NB4 (cell line): Measurements from ENCODE around the gene MICAL3.

Experiments
- DNase-seq: peaks from one replicate; pipeline ENCODE4 v3.0.0; 2010; ENCODE audit warnings: low read depth
- H3K4me3 ChIP-seq: one replicate; pipeline ENCODE4 v1.5.1; 2011; ENCODE audit warnings: mild to moderate bottlenecking, low read depth, low read length, moderate library complexity
- MYC ChIP-seq: IDR thresholded peaks from 2 replicates; pipeline ENCODE4 v1.6.1; 2011; ENCODE audit warnings: low read depth, low read length
- POLR2A ChIP-seq: IDR thresholded peaks from 2 replicates; pipeline ENCODE4 v1.6.1; 2011; ENCODE audit warnings: mild to moderate bottlenecking; ENCODE audit not compliant: insufficient read length; ENCODE audit errors: extremely low read depth
- TF ChIP-seq, protein P1 (sequence below): IDR thresholded peaks from one replicate; pipeline ENCODE4 v1.5.1; 2012; ENCODE audit warnings: low read depth, low read length
- TF ChIP-seq, protein P2 (sequence below): IDR thresholded peaks from 2 replicates; pipeline ENCODE4 v1.6.1; 2011; ENCODE audit warnings: low read depth, low read length

MICAL3 gene

DNA sequence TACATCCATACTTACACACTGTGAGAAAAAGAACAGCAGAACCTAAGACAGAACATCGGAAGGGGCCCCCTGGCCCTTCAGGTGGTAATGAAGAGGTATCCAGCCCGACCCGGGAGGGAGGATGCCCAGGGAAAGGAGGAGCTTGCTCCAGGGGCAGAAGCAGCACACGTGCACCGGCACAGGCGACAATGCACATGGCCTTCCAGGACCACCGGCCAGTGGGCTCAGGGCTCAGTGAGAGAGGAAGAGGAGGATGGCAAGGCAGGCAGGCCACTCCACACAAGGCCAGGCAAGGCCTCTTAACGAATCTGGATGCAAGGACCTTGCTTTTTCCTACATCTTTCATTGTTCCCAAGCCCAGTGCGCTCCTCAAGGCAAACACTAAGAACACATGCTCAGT lies 52.6 kb downstream of the MICAL3 start:
- H3K4me3 ChIP-seq, result no peak overlapping the region
- no peak for DNase-seq
- TF ChIP-seq MYC, result no peak
- TF ChIP-seq, protein P1, sequence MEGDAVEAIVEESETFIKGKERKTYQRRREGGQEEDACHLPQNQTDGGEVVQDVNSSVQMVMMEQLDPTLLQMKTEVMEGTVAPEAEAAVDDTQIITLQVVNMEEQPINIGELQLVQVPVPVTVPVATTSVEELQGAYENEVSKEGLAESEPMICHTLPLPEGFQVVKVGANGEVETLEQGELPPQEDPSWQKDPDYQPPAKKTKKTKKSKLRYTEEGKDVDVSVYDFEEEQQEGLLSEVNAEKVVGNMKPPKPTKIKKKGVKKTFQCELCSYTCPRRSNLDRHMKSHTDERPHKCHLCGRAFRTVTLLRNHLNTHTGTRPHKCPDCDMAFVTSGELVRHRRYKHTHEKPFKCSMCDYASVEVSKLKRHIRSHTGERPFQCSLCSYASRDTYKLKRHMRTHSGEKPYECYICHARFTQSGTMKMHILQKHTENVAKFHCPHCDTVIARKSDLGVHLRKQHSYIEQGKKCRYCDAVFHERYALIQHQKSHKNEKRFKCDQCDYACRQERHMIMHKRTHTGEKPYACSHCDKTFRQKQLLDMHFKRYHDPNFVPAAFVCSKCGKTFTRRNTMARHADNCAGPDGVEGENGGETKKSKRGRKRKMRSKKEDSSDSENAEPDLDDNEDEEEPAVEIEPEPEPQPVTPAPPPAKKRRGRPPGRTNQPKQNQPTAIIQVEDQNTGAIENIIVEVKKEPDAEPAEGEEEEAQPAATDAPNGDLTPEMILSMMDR, result no peak

DNA sequence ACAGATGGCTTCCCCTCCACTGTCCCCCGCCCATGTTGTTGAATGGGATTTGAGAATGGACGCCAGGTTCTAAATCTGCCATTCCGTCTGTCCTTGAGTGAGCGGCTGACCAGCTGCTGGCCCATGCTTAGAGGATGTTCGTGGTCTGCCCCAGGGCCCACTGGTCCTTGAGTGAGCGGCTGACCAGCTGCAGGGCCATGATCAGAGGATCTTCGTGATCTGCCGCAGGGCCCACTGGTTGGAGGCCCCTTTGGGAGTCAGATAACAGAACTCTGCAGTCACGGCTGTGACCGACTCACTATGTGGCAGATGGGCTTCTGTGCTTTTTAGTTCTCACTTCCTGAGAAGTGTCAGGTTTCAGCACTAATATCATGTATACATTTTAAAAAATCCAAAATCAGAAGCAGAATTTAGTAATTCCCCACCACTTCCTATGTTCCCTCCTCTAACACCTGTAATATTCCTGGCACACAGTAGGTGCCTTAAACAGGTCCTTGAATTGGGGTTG lies 54.1 kb downstream of the MICAL3 start:
- no peak overlapping the region for H3K4me3 ChIP-seq
- TF ChIP-seq POLR2A (no peak), MYC (no peak)
- TF ChIP-seq, protein P2, sequence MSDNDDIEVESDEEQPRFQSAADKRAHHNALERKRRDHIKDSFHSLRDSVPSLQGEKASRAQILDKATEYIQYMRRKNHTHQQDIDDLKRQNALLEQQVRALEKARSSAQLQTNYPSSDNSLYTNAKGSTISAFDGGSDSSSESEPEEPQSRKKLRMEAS, result no peak
- TF ChIP-seq, protein P1, result no peak
- DNase-seq, result no peak

DNA sequence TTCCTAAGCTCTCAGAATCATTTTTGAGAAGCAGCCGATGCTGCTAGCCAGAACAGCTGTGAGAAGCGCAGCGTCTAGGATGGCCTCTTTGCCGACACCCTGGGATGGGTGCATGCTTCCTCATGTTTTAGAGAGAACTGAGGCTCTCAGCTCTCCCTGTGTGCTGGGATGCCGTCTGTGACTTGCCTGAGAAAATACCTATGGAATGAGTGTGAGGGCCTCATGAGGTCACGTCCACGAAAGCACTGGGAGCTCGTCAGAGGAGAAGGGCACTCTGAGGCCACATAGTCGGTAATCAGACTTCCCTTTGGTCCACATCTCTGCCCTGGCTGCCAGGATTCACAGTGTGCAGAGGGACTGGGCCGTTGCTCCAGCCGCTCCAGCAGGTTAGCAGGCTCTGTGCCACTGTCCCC lies 54.7 kb downstream of the MICAL3 start:
- TF ChIP-seq POLR2A (no peak), MYC (no peak)
- TF ChIP-seq, protein P1, result no peak
- TF ChIP-seq, protein P2, result no peak
- H3K4me3 ChIP-seq, result no peak overlapping the region
- no peak for DNase-seq

DNA sequence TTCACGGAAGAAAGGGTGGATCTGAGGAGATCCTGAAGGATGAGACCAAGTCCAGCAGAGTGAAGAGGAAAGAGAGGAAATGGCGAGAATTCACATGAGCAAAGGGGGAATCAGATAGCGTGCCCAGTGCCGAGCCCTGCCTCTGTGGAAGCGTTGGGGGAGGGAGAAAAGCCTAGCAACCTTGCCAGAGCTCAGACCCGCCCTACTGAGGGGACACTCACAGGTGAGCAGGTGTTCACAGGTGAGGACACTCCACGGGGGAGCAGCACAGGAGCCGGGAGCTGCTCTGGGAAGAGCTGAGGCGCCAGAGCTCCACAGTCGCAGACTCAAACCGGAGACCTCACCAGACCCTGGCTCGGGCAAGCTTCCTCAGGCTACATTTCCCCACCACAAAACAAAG lies 56.2 kb downstream of the MICAL3 start:
- DNase-seq, result no peak
- no peak overlapping the region for H3K4me3 ChIP-seq
- TF ChIP-seq POLR2A, result no peak
- TF ChIP-seq, protein P1, result no peak
- no peak for TF ChIP-seq MYC
- TF ChIP-seq, protein P2, result no peak

DNA sequence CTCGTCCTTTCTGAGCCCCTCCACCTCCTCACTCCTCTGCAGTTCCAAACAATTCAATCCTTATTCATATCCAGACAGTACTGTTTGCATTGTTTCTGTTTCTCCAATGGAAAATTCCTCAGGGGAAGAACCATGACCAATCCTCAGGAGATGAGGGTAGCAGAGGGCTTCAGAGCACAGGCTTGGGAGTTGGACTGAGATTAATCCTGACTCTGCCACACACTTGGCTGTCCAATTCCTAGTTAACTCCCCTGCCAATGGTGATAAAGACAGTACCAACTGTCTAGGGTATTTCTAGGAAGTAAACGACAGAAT lies 58.0 kb downstream of the MICAL3 start:
- no peak overlapping the region for H3K4me3 ChIP-seq
- no peak for DNase-seq
- no peak for TF ChIP-seq MYC
- TF ChIP-seq, protein P2, result no peak
- TF ChIP-seq, protein P1, result no peak
- no peak for TF ChIP-seq POLR2A

DNA sequence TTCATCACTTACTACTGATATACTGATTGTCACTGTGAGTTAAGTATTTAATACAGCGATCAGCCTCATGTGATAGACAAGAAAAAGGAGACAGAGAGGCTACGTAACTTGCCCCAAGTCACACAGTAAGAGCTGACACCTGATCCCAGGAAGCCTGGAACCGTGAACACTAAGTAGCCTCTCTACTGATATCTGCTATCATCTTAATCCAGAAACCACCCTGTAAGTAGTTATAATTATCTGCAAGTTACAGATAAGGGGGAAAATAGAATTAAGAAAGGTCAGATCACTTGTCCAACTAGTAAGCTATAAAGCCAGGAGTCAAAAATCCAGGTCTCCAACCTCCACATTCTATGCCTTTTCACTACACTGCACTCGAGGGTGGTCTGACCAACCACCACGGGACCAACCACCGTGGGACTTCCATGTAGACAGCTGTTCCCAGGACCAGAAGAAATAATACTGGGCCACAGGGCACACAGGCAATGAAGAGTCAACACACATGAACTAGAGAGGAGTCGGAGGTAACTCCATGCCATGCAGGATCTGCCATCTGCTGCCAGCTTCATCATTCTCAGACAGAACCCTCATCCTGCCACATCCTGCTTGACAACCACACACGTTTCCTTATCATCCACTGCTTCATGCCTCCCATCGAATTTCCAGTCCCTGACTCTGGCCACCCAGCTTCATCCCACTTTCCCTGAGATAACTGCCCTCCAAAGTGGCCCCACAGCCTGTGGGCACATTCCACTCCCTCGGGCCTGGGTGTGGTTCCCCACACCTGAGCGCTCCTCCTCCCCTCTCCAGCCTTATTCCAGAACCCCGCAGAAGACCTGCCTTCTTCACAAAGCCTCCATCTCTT lies 58.6 kb downstream of the MICAL3 start:
- TF ChIP-seq, protein P2, result no peak
- TF ChIP-seq MYC, result no peak
- no peak for TF ChIP-seq POLR2A
- TF ChIP-seq, protein P1, result no peak
- DNase-seq, result no peak
- H3K4me3 ChIP-seq, result no peak overlapping the region
